HG02981 (cell line): ENCODE results near the gene GRID2.
"Not testable (repeated sequence)": the region's sequence is repeated elsewhere in the genome, so short reads cannot be mapped to it uniquely, and the experiment has no call there.

Source experiments
- ATAC-seq: cut with Tn5 transposase; IDR thresholded peaks from one replicate; pipeline ENCODE4 v1.9.1; 2021; ENCODE audit warnings: mild to moderate bottlenecking, moderate library complexity; ENCODE audit not compliant: unreplicated experiment

Gene GRID2

DNA sequence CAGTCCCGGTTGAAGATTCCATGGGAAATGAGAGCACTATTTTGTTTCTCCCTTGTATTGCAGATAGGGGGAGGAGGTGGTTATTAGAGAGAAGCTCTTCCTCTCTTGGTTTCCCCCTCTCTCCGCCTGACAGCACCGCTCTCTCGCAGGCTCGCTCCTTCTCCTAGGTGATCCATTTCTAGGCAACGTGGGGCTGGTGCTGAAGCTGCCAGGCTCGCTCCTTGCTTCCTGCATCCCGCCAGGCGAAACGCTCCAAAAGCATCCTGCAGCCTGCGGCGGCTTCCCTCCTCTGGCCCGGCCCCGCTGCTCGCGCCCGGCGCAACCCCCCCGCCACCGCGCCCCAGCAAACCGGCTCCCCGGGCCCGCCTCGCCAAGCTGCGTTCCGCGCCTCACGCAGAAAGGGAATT is at the start of gene GRID2:
TSS of gene GRID2 (plus strand) at position 346 of the 407 bp plus-strand sequence.
- ATAC-seq = no peak

DNA sequence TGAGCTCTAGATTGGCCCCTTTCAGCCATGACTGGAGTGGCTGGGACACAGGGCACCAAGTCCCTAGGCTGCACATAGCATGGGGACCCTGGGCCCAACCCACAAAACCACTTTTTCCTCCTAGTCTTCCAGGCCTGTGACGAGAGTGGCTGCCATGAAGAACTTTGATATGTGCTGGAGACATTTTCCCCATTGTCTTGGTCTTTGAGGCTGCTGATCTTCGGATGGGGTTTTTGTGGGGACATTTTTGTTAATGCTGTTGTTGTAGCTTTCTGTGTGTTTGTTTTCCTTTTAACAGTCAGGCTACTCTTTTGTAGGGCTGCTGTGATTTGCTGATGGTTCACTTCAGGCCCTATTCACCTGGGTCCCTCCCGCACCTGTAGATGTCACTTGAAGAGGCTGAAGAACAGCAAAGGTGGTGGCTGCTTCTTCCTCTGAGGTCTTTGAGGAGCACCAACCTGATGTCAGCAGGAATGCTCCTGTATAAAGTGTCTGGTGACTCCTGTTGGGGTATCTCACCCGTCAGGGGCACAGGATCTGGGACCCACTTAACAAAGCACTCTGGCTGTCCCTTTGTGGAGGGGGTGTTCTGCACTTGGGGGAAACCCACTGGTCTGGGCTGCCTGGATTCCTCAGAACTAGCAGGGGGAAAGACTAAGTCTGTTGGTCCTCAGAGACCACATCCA is 49.6 kb upstream of the GRID2 start:
- ATAC-seq = no peak

DNA sequence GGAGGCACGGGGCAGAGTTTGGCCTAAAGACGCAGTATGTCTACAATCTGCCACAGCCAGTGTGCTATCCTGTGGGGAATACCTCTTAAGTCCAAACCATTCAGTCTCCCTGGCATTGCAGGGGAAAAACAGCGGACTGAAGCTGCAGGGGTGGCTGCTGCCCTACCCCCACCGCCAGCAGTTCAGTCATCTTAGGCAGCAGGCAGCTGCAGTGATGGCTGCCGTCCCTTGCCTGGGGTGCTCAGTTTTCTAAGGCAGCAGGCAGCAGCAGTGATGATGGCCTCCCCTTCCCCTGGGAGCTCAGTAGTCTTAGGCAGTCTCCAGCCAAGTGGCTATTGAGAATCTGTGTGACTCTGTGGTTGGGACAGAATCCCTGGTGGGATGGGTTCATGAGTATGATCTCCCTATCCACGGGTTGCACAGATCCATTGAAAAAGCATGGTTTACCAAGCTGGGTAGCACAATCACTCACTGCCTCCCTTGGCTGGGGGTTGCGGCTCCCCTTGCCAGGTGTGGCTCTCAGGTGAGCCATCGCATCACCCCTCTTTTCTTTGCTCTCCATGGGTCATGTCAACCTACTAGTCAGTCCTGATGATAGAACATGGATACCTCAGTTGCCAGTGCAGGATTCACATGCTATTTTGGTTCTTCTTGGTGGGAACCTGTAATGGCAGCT is 48.9 kb upstream of the GRID2 start:
- ATAC-seq = no peak

DNA sequence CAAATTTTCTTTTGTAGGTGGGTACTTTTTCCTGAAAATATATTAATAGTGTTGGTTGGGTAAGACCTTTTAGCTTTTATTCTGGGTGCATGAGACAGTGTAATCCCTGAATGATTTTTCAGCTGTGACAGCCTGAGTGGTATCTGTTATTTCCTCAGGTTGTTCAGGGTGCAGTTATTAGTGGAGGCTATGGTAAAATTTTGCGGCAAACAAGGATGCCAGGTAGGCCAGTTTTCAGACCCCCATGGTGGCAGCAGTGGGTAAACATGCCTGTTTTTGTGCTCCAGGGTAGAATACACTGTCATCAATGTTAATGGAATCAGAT is 47.9 kb upstream of the GRID2 start:
- ATAC-seq = no peak

DNA sequence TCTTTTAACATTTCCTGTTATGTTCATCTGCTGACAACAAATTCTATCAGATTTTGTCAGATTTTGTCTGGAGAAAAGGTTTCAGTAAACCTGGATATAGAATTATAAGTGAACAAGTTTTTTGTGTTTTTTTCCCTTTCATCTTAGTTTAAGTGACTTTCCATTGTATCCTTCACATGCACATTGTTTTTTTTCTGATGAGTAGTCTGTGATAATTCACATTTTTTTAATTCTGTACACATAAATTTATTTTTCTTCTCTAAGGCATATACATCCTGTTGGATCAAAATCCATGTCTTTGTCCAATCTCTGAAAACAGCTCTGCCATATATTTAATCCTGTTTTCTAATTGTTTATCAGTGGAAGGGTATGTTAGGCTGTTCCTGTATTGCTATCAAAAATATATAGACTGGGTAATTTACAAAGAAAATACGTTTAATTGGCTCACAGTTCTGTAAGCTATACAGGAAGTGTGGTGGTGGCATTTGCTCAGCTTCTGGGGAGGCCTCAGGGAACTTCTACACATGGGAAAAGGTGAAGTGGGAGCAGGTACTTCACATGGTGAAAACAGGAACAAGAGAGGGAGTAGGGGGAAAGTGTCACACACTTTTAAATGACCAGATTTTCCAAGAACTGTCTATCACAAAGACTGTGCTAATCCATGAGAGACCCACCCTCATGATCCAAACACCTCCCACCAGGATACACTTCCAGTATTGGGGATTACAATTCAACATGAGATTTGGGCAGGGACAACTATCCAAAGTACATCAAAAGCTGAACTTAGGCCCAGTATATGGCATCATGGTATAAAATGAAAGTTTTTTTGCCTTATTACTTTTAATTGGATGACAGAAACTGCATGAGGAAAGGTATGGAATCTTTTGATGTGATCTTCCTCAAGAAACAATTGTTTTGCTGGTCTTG is 45.6 kb upstream of the GRID2 start:
- no peak for ATAC-seq

DNA sequence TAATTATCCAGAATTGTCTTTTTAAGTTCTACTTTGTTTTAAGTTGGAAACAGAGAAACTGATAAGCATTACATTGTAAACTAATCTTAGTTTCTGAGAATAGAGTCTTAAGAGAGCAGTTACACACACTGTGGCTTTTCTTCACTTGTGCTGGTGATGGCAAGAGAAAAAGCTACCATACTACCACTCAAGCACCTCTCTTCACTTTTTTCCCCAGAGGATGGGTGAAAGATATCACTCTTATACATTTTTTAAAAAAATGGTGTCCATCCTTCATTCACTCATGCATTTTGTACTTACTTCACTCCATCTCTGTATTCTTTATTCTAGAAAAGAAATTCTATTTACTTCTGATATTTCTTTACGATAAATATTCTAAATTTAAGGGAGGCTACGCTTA is 42.5 kb upstream of the GRID2 start:
- no peak for ATAC-seq

DNA sequence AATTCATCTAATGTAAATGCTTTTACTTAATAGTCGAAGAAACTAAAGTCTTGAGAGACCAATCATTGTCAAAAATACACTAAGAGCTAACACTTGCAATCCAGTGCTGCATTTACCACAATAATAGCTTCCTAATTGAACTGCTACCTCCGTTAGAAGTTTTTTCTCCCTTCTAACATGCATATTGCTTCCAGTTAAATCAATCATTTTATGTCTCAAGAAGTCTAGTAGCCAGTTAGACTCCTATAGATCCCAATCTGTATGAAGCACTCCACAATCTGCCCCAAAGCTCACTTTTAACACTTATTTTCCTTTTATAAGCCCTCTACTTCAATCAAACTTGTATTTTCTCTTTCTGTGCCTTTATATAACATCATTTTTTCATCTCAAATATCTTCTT is 41.4 kb upstream of the GRID2 start:
- no peak for ATAC-seq

DNA sequence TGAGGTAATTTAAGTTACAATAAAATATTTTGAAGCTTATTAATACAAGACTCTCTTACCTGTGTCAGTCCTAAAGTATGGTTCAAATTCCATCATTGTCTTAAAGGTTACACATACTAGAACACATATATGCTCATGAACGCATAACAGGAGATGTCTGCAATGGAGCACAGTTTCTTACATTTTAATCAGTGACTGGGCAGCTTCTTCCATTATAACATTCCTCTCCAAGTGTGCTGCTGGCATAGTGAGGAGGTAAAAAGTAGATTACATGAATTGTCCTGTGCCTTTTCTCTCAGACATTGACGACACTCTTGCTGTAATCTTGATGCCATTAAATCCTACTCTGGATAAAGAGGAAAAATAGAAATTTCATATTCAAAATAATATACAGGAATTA is 40.8 kb upstream of the GRID2 start:
- ATAC-seq = no peak

DNA sequence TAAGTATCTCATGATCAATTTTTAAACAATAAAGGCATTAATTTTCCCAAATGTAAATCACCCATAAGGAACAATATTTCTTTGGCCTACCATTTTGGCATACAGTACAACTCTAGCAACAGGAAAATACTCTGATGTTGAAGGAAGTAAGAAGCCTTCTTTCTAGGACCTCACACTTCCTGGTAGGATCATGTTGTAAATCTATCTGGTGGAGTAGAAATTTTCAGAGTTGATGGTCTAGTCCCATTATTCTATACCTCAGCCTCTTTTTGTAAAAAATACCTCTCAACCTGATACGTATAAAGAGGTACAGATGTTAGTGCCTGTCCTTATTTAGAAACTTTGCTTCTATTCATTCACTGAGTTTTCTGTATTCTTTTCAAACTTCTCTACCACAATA is 40.2 kb upstream of the GRID2 start:
- no peak for ATAC-seq

DNA sequence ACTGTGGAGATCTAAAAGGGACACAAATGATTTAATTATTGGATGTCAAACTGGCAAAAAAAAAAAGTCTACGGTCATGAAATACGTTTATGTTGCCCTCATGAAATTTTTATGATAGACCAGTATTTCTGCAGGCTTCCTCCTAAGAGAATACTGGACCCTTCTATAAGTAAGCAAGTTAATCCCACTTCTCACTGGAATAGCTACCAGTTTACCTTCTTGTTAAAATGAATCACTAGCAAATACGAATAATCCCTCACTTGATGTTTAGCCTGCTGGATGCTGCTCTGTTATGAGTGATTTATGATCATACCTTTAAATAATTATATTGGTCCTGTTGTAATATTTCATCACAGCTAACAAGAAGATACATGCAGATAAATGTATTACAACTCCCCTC is 39.6 kb upstream of the GRID2 start:
- no peak for ATAC-seq

DNA sequence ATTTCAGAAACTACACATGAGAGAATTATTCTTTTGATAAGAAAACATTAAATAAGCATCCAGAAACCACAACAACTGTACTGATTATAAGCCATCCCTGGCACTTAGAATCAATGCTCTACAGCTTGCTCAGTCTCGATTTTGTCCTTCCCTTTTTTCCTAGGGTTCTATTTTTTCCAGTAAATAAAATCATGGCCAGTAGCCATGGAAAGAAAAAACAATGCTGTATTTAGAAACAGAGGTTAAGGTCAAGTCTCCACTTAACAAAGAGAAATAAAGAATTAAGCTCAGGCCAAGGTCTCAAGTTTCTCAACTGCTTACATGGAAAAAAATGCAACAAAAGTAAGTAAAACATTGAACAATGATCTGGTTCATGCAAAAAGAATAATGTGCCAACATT is 38.7 kb upstream of the GRID2 start:
- no peak for ATAC-seq

DNA sequence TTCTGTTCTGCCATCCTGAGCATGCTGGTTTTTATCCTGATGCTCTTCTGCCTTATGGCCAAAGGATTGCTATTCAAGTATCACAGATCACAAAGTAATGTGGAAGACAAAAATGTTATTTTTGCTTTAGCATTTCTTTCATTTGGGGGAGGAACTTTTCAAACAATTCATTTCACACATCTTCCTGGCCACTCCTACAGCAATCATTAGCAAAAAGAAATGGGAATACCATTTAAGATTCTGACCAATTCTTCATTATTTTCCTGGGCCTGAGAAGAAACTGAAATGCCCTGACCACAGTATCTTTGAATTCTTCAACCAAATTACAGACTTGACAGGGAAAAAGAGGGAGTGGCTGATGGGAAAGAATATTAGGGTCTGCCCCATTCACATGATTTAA is 38.0 kb upstream of the GRID2 start:
- no peak for ATAC-seq

DNA sequence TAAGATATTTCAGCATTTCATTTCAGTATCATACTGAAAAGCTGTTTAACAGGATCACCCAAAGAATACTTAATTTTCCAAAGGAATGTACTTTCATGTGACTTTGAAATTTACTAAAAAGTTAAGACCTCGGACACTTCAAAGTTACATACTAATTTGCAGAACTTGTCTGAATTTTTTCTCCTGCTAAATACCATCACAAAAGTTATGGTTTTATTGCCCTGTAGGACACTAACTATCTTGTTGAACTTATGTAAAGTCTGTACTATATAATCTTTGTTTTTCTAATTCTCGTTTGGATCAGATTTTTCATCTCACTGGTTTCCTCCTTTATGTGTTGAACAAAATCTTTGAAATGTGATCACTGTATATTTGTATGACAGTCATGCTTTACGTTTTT is 37.2 kb upstream of the GRID2 start:
- no peak for ATAC-seq

DNA sequence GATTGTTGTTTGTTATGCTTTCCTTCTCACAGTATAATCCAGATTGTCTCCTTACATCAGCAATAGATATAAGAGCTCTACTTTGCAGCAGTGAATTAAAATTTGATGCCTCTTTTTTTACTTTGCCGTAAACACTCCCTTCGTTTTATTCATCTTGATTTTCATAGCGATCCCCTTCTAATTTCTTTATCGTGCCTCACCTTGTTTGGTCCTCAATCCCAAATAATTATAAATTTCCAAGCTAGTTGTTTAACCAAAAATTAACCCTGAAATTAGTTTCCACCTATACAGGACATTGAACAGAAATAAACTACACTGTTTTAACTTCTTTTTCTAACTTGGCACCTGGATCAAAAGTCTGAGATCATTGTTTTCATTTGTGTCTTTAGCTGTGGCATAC is 35.1 kb upstream of the GRID2 start:
- no peak for ATAC-seq

DNA sequence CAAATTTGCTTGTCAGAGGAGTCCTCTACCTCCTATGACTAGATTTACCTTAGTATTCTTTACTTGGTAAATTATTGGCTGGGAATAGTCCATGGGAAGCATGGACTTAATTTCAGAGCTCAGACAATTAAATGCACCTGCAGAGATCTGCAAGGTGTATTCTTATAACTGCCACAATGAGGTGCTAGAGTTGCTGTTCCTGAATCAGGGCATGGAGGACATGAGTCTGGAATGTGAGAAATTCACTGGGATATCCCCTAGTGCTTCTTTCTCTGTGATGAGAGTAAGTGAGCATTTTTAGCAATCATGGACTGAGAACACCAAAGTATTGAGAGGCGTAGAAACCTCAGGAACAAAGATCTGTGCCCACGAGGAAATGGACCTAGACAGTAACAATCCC is 32.9 kb upstream of the GRID2 start:
- ATAC-seq = no peak

DNA sequence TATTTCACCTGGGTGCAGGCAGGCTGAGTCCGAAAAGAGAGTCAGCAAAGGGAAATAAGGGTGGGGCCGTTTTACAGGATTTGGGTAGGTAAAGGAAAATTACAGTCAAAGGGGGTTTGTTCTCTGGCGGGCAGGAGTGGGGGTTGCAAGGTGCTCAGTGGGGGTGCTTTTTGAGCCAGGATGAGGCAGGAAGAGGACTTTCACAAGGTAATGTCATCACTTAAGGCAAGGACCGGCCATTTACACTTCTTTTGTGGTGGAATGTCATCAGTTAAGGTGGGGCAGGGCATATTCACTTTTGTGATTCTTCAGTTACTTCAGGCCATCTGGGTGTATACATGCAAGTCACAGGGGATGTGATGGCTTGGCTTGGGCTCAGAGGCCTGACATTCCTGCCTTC is 32.2 kb upstream of the GRID2 start:
- ATAC-seq = not testable (repeated sequence)

DNA sequence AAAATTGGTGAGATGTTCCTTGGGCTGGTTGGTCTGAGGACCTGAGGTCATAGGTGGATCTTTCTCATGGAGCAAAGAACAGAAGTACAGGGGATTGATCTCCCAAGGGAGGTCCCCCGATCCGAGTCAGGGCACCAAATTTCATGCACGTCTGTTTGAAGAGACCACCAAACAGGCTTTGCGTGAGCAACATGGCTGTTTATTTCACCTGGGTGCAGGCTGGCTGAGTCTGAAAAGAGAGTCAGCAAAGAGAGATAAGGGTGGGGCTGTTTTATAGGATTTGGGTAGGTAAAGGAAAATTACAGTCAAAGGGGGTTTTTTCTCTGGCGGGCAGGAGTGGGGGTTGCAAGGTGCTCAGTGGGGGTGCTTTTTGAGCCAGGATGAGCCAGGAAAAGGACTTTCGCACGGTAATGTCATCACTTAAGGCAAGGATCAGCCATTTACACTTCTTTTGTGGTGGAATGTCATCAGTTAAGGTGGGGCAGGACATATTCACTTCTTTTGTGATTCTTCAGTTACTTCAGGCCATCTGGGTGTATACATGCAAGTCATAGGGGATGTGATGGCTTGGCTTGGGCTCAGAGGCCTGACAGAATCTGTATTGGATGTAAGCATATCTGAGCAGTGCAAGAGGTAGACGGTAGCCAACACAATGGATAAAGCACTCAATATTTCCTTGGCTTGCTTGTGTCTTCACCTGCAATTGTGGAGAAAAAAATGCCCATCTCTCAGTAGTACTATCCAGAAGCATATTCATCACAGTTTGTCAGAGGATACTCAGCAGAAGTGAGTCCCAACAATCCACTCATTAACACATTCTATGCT is 26.5 kb upstream of the GRID2 start:
- not testable (repeated sequence) for ATAC-seq

DNA sequence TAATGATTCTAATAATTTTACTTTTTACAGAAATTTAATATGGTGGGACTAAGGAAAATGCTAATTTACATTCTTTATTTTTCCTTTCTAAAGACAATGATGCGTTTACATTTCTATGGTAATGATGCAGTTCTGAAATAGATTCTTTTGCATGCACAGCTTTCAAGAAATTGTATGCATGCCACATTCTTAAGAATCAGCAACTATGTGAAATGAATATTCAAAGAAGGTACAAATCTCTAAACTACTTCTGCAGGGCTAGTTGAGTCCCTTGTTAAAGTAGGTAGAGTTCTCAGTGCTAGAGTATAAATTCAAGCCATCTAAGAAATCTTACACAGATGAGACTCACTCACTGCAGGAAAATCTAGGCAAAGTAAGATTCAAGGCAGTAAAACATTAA is 24.5 kb upstream of the GRID2 start:
- no peak for ATAC-seq

DNA sequence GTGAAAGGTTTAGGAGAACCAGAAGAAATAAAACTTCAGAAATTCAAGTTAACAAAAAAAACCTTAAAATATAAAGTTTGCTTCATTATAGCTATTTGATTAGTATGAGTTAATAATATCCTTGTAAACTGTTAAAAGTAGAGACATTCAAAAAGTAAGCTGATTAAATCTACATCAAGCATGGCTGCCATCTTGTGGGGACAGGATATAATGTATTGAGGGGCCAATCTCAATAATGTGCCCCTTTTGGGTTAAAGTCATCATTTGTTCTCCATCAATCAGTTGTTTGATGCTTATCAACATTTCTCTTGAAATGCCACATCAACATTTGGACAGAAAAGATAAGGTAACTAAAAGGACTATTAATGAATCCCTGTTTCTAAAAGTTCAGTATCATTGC is 4.6 kb upstream of the GRID2 start:
- no peak for ATAC-seq

DNA sequence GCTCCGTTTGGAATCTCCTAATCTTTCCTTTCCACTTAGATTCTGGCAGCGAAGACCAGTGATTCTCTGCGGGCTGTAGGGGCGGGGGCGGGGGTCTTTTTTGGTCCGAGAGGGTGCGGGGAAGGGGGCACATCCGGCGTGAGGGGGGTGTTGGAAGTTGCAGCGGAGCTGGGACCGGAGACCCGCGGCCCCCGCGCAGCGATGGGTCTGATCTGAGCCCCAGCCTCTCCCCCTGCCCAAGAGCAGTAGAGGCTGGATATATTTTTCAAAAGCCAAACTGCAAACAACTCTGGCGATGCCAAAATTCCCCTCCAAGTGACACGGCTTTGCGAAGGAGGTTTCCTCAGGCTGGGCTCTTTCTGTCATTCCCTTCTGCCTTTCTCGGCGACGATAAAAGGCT is 355 bp downstream of the GRID2 start:
- no peak for ATAC-seq

DNA sequence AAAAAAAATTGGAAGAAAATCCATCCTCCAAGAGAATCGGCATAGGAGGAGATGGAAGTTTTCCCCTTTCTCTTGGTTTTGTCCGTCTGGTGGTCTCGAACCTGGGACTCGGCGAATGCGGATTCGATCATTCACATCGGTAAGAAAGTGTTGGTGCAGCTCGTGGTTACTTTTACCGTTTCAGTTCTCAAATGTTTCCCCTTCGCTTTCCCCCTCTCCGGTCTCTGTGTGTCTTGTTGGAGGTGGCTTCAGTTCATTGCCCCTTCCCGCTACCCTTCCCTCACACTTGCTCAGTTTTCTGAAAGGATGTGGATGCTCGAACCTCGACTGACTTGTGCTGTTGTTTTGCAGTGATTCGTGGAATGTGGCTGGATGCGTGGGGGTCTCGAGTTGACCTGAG is 840 bp downstream of the GRID2 start:
- no peak for ATAC-seq
